K562 (cell line): ENCODE measurements around the gene ZNF516.

Experiments used
- CTCF ChIP-seq, 3 experiments: IDR thresholded peaks in 2 of 3; conservative IDR thresholded peaks in 1 of 3; 2 replicates each; pipeline ENCODE4 v1.5.1; 2011 to 2012; ENCODE audit warnings: low read length in 3 of 3, mild to moderate bottlenecking in 3 of 3, control low read depth in 2 of 3, improper control_type of control experiment in 1 of 3, inconsistent platforms in 1 of 3, low read depth in 1 of 3, mixed read lengths in 1 of 3, moderate library complexity in 1 of 3; ENCODE audit not compliant: insufficient read depth in 2 of 3
- SMAD3 ChIP-seq: fragments of 450-650 bp; formaldehyde crosslinking; conservative IDR thresholded peaks from 2 replicates; pipeline ENCODE4 v1.4.0; 2020; ENCODE audit warnings: mild to moderate bottlenecking
- TF ChIP-seq, protein P1 (sequence below): fragments of 250-450 bp; sonication (Bioruptor Pico); IDR thresholded peaks from 2 replicates; pipeline ENCODE4 v1.4.0; 2020; ENCODE audit warnings: borderline replicate concordance

- TF ChIP-seq SMAD3 (CRISPR knock-in tag) (no peak), CTCF (IDR thresholded peaks at IDR 0.05 in 2 of 3, conservative IDR thresholded peaks at IDR 0.05 in 1 of 3; ENCODE audit: insufficient read depth in 2 of 3, low read depth in 1 of 3, low read length in 3 of 3) (no peak)
- TF ChIP-seq, protein P1, sequence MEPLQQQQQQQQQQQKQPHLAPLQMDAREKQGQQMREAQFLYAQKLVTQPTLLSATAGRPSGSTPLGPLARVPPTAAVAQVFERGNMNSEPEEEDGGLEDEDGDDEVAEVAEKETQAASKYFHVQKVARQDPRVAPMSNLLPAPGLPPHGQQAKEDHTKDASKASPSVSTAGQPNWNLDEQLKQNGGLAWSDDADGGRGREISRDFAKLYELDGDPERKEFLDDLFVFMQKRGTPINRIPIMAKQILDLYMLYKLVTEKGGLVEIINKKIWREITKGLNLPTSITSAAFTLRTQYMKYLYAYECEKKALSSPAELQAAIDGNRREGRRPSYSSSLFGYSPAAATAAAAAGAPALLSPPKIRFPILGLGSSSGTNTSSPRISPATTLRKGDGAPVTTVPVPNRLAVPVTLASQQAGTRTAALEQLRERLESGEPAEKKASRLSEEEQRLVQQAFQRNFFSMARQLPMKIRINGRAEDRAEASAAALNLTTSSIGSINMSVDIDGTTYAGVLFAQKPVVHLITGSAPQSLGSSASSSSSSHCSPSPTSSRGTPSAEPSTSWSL (CRISPR knock-in tag), result no peak
Measured at GRCh38 chr18:76503649-76504386, 8.8 kb upstream of the ZNF516 start.
